HG02759 (cell line): ENCODE measurements around the gene STMN1.
"Not testable (repeated sequence)": the region's sequence is repeated elsewhere in the genome, so short reads cannot be mapped to it uniquely, and the experiment has no call there.

Source experiments
- ATAC-seq: cut with Tn5 transposase; IDR thresholded peaks from one replicate; pipeline ENCODE4 v1.9.1; 2021; ENCODE audit warnings: mild to moderate bottlenecking, moderate library complexity; ENCODE audit not compliant: unreplicated experiment

Gene STMN1

GRCh38 chr1:25905680-25906643 is at the start of gene STMN1:
STMN1 (minus strand) TSS chr1:25906419; CDS start chr1:25904676, 1,743 bp downstream.
- peak; percentile 74 for ATAC-seq

DNA sequence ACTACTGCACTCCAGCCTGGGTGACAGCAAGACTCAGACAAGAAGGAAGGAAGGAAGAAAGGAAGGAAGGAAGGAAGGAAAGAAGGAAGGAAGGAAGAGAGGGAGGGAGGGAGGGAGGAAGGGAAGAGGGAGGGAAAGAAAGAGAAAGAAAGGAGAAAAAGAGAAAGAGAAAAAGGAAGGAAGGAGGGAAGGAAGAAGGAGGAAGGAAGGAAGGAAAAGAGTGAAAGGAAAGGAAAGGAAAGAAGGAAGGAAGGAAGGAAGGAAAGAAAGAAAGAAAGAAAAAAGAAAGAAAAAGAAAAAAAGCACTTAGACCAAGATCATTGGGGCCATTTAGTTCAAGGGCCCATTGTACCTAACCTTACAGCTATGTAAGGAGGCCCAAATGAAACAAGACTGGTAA is 49.3 kb upstream of the STMN1 start:
- no peak for ATAC-seq

GRCh38 chr1:25954282-25954938 is 48.2 kb upstream of the STMN1 start:
- ATAC-seq: no peak

- ATAC-seq: no peak
Observed at GRCh38 chr1:25952841-25953401, 46.7 kb upstream of the STMN1 start.

- ATAC-seq: no peak
Observed at GRCh38 chr1:25948641-25949040, 42.4 kb upstream of the STMN1 start.

- ATAC-seq: no peak
Observed at GRCh38 chr1:25947027-25947426, 40.8 kb upstream of the STMN1 start.

GRCh38 chr1:25945761-25946160 is 39.5 kb upstream of the STMN1 start:
- no peak for ATAC-seq

DNA sequence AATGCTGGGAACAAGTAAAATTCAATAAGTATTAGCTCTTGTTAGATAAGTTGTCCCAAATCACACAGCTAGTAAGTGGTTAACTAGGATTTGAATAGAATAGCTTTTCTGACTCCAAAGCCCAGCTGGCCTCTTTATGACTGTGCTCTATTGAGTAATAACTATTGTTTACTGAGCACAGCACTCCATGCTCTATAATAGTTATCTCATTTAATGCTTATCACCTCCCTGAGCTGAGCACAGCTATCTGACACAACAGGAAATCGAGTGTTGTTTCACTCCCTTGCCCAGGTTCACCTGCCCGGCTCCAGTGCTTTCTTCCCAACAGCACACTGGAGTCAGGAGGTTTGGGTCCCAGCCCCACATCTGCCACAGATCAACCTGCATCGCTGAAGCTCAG is 38.8 kb upstream of the STMN1 start:
- ATAC-seq: no peak

GRCh38 chr1:25943511-25943910 is 37.3 kb upstream of the STMN1 start:
- not testable (repeated sequence) for ATAC-seq

- ATAC-seq: no peak
Observed at GRCh38 chr1:25936947-25937346, 30.7 kb upstream of the STMN1 start.

- ATAC-seq: no peak
Observed at GRCh38 chr1:25933479-25934365, 27.5 kb upstream of the STMN1 start.

DNA sequence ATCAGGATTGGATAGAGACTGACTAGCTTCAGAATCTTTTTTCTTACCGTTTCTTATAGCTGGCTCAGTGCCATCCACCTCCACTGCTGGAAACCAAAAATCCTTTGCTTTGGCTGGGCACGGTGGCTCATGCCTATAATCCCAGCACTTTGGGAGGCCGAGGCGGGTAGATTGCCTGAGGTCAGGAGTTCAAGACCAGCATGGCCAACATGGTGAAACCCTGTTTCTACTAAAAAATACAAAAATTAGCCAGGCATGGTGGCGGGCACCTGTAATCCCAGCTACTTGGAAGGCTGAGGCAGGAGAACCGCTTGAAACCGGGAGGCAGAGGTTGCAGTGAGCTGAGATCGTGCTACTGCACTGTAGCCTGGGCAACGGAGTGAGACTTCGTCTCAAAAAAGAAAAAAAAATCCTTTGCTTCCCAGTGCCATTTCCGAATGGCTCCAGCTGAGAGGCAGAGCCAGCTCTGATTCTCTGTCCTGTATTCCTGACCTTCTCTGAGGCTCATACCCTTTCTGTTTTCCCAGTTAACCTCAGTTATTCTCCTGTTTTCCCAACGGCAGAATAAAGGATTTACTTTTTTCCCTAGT is 26.7 kb upstream of the STMN1 start:
- not testable (repeated sequence) for ATAC-seq

DNA sequence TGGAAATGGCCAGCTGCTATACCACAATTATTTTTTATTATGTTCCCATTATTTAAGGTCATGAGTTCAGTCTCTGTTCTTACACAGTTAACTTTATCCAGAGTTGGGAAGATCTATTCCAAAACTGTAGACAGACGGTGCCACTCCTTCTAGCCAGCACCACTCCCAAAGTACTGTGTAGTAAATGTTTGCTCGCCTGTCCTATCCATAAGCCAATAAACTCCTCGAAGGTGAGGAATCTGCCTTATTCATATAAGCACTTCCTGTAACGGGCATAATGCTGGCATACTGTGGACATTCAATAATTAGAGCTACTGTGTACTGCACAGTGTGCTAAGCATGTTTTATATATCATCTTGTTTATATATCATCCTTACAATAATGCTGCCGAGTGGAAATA is 26.1 kb upstream of the STMN1 start:
- no peak for ATAC-seq

DNA sequence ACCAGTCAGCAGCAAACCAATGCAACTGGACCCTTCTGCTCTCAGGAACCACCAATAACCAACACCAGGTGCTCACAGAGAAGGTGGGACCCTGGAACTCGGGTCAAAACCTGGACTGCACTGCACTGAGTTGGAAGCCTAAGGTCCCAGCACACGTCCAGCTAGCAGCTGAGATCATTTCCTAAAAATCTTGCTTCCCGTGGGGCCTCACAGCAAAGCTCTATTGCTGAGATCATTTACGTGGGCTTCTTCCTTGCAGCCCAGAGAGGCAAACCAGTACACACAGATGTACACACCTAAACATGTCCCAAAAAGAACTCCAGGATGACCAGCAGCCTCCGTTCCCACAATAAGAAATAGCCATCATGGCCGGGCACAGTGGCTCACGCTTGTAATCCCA is 22.8 kb upstream of the STMN1 start:
- ATAC-seq: no peak

GRCh38 chr1:25927521-25928265 is 21.5 kb upstream of the STMN1 start:
- ATAC-seq: no peak

DNA sequence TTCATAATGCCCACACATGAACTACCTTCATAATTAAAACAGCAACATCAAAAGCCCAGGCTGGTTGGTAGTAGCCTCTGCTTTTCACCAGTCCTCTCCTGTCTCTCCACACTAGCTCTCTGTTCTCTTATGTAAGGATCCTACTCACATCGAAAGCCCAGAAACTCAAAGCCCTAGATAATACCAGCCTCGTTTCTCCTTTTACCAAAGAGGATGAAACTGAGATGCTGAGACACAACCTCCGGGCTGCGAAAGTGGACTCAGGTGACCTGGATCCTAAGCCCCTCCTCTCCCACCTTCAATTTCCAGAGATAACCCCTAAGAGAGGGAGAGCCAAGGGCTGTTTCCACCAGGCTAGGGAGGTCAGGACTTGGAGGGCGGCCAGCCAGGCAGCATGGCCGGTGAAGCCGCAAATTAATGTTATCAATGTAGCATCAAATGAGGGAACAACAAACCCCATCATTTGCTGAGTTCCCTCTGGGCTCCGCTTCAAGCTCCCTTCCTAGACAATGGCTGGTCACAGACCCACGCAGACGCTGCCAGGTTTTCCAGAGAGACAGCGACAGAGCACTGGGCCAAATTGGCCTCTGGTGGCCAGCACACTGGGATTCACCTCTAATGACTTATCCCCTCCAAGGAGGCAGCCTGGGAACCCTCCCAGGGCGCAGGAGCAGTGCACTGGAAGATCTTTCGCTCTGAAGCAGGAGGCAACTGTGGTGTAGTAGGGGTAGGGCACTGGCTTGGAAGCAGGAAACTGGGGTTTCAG is 20.7 kb upstream of the STMN1 start:
- no peak for ATAC-seq

DNA sequence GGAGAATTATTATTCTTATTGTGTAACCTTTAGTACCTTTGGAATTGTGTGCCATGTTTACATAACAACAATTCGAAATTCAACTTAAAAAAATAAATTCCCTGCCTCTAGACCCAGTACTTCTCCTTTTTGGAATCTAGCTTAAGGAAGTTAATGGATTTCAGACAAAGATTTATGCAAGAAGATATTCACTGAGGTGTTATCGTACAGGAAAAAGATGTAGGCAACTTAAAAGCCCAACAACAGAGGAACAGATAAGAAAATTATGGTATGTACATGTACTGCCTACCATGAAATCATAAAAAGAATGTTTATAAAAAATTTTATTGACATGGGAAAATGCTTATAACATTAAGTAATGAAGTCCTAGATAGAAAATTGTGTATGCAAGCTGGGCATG is 18.2 kb upstream of the STMN1 start:
- no peak for ATAC-seq

- no peak for ATAC-seq
Observed at GRCh38 chr1:25922971-25923552, 16.8 kb upstream of the STMN1 start.
